HFF-Myc (cell line): Measurements from ENCODE around the gene SLFN11.
A peak's percentile ranks its signal among the peaks of the same experiment; 100 is the strongest.
"Not testable (repeated sequence)": the region's sequence is repeated elsewhere in the genome, so short reads cannot be mapped to it uniquely, and the experiment has no call there.

ENCODE experiments used
- DNase-seq: peaks from one replicate; pipeline ENCODE4 v3.0.0-alpha.2; 2011; ENCODE audit warnings: low read depth; ENCODE audit errors: extremely low read depth
- H3K4me3 ChIP-seq: replicated peaks from 2 replicates; pipeline ENCODE4 v1.5.1; 2011; ENCODE audit warnings: low read depth, mild to moderate bottlenecking, control low read depth, low read length
- TF ChIP-seq, protein P1 (sequence below): IDR thresholded peaks from 2 replicates; pipeline ENCODE4 v1.5.1; 2012; ENCODE audit warnings: mild to moderate bottlenecking, low read depth, low read length, control low read depth; ENCODE audit errors: missing control alignments

The SLFN11 gene, protein sequence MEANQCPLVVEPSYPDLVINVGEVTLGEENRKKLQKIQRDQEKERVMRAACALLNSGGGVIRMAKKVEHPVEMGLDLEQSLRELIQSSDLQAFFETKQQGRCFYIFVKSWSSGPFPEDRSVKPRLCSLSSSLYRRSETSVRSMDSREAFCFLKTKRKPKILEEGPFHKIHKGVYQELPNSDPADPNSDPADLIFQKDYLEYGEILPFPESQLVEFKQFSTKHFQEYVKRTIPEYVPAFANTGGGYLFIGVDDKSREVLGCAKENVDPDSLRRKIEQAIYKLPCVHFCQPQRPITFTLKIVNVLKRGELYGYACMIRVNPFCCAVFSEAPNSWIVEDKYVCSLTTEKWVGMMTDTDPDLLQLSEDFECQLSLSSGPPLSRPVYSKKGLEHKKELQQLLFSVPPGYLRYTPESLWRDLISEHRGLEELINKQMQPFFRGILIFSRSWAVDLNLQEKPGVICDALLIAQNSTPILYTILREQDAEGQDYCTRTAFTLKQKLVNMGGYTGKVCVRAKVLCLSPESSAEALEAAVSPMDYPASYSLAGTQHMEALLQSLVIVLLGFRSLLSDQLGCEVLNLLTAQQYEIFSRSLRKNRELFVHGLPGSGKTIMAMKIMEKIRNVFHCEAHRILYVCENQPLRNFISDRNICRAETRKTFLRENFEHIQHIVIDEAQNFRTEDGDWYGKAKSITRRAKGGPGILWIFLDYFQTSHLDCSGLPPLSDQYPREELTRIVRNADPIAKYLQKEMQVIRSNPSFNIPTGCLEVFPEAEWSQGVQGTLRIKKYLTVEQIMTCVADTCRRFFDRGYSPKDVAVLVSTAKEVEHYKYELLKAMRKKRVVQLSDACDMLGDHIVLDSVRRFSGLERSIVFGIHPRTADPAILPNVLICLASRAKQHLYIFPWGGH

DNA sequence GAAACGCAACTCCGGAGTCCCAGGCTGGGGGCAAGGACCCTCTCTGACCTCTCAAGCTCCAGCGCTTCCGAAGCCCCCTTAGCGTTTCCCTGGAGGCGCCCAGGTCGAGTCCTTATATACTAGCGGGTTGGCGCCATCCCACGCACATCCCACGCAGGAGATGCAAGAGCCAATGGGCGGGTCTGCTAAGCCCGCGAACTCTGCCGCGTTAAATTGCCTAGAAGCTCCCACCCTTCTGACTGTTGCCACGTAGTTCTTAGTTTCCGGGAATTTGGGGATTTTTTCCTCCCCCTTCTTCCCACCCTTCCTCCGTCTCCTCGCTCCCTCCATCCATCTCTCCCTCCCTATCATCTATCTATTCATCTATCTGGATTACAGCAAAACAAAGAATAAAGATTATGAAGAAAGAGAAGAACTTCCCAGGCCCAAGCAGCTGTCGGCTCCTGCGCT is at the start of gene SLFN11:
SLFN11 (minus strand) TSS at position 88 of the 450 bp plus-strand sequence. CDS start 9,814 bp downstream, outside the sequence.
- H3K4me3 ChIP-seq, result peak within 1 kb of the TSS; percentile 57
- TF ChIP-seq, protein P1, sequence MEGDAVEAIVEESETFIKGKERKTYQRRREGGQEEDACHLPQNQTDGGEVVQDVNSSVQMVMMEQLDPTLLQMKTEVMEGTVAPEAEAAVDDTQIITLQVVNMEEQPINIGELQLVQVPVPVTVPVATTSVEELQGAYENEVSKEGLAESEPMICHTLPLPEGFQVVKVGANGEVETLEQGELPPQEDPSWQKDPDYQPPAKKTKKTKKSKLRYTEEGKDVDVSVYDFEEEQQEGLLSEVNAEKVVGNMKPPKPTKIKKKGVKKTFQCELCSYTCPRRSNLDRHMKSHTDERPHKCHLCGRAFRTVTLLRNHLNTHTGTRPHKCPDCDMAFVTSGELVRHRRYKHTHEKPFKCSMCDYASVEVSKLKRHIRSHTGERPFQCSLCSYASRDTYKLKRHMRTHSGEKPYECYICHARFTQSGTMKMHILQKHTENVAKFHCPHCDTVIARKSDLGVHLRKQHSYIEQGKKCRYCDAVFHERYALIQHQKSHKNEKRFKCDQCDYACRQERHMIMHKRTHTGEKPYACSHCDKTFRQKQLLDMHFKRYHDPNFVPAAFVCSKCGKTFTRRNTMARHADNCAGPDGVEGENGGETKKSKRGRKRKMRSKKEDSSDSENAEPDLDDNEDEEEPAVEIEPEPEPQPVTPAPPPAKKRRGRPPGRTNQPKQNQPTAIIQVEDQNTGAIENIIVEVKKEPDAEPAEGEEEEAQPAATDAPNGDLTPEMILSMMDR, result no peak
- DNase-seq, result peak; percentile 43

DNA sequence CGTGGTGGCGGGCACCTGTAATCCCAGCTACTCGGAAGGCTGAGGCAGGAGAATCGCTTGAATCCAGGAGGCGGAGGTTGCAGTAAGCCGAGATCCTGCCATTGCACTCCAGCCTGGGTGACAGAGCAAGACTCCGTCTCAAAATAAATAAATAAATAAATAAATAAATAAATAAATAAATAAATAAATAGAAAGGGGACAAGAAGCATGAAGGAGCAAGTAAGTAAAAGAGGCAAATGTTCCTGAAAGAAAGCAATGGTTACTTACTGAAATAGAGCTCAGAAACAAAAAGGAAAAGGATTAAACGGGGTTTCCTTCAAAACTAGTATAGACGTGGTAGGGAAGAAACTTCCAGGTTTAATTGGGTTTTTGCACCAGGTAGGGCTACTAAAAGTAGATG is 47.6 kb upstream of the SLFN11 start:
- not testable (repeated sequence) for H3K4me3 ChIP-seq, DNase-seq

DNA sequence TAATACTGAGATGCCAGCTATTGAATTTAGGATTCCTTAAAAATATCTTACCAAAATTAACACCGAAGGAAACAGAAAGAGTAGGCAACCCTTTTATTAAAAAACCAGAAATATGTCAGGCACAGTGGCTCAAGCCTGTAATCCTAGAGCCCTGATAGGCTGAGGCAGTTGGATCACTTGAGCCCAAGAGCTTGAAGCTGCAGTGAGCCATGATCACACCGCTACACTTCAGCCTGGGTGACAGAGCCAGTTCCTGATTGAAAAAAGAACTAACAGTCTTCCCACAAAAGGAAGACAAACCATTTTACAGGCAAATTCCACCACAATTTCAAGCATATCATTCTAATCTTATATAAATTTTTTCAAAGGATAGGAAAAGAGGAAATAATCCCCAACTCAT is 43.2 kb upstream of the SLFN11 start:
- no peak for DNase-seq
- TF ChIP-seq, protein P1, result no peak
- no peak overlapping the region for H3K4me3 ChIP-seq

DNA sequence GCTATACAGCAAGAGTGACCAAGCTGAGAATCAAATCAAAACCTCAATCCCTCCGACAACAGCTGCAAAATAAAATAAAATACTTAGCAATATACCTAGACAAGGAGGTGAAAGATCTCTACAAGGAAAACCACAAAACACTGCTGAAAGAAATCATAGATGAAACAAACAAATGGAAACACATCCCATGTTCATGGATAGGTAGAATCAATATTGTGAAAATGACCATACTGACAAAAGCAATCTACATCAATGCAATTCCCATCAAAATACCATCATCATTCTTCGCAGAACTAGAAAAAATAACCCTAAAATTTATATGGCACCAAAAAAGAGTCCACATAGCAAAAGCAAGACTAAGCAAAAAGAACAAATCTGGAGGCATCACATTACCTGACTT is 41.3 kb upstream of the SLFN11 start:
- H3K4me3 ChIP-seq, DNase-seq: not testable (repeated sequence)

DNA sequence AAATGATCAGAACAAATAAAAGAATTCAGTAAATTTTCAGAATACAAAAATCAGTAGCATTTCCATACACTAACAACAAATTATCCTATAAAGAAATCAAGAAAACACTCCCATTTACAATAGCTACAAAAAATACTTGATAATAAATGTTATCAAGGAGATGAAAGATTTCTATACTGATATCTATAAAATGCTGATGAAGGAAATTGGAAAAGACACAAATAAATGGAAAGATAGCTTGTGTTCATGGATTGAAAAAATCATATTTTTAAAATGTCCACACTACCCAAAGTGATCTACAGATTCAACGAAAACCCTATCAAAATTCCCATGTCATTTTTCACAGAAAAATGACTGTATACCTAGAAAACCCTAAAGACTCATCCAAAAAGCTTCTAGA is 40.8 kb upstream of the SLFN11 start:
- no peak overlapping the region for H3K4me3 ChIP-seq
- no peak for DNase-seq
- TF ChIP-seq, protein P1, result no peak

DNA sequence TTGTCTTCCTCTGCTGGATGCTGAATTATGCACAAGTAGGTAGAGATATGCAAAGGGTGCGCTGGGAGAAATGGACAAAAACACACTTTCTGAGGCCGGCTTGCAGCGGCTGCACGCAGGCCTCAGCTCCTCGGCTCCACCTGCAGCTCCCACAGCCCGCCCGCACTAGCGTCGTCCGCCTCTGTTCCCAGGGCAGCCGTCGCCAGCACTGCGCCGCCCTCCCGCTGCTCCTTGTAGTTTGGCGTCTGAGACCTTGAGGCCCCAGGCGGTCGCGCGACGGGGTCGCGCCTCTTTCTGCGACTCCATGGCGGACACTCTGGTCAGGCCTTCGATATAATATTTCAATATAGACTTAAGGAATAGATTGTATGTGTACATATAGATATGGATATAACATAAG is 34.1 kb upstream of the SLFN11 start:
- H3K4me3 ChIP-seq, result no peak overlapping the region
- TF ChIP-seq, protein P1, result no peak
- no peak for DNase-seq

DNA sequence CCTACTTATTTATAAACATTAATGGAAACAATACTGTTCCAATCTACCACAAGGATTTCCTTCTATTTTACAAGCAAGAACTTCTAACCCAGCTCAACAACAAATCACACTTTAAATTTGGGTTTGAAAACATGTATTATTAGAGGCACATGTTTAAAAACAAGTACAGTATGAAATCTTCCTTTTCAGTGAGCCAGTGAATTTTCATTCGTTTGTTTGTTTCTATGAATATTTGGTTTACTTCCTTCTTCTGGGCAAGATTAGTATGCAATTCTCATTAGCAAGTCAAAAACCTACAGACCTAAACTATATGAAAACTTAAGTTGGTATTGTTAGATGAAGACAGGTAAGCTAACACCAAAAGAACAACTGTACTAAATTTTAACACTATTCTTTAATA is 33.1 kb upstream of the SLFN11 start:
- DNase-seq, result no peak
- no peak overlapping the region for H3K4me3 ChIP-seq
- TF ChIP-seq, protein P1, result no peak
